GM18511 (cell line): ENCODE data around the gene SZRD1.

Experiments used
- ATAC-seq: cut with Tn5 transposase; IDR thresholded peaks from one replicate; pipeline ENCODE4 v1.9.1; 2021; ENCODE audit warnings: mild to moderate bottlenecking, moderate library complexity; ENCODE audit not compliant: unreplicated experiment

SZRD1 gene

DNA sequence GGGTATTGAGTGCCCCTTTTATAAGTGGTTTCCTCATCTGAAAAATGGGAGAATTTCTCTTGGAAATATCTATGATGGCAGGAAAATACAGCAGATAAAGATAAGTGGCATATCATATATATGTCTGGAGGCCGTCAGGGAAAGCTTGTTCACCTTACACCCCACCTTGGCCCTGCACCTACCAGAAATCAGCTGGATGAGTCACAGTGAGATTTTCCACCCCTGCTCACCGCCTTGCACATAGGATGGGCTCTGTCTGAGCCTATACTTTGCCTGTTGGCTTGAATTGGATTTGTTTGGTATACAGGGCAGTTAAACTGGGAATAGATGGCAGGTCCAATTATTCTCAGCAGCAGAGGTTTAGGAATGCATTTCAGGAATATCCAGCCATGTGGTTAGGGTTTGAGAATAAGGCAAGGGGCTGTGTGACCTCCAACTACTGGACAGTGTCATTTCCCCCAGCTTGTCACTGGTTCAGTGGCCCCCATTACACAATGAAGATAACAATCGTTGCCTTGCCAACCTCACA lies 70.0 kb downstream of the SZRD1 start, which contains the start of gene SPATA21:
Gene SPATA21 (minus strand): TSS at position 479 of the 529 bp plus-strand sequence. CDS start 6,053 bp downstream, outside the sequence.
- no peak for ATAC-seq

DNA sequence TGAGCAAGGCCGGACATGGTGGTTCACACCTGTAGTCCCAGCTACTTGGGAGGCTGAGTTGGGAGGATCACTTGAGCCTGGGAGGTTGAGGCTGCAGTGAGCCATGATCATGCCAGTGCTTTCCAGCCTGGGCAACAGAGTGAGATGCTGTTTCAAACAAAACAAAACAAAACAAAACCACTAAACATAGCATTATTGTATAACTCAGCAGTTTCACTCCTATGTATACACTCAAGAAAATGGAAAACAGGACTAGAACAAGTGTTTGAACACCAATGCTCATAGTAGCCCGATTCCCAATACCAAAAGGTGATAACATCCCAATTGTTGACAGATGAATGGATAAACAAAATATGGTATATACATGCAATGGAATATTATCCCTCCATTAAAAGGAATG lies 71.5 kb downstream of the SZRD1 start:
- ATAC-seq, result no peak

DNA sequence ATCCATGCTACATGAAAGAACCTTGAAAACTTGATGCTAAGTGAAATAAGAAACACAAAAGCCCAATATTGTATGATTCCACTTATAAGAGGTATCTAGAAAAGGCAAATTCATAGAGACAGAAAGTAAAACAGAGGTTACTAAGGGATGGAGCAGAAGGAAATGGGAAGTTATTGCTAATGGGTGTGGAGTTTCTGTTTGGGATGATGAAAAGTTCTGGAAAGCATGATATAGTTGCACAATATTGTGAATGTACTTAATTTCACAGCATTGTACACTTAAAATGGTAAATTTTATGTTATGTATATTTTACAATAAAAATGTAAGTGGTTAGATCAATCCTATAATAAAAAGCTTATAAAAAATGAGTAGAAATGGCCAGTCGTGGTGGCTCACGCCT lies 71.9 kb downstream of the SZRD1 start:
- no peak for ATAC-seq

DNA sequence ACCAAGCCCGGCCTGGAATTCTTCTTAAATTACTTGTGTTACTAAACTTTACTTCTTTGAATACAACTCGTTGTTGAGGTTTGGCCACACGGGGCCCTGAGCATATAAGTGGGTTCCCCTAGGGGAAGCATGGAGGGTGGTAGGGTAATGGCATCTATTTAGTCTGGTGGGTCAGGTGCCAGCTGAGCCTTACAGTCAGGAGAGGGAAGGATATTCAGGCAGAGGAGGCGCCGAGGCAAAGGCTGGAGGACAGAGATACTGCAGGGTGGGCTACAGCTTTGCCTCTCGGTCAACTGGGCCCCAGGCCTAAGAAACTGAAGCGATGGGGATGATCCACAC lies 73.1 kb downstream of the SZRD1 start:
- peak; percentile 29 for ATAC-seq

DNA sequence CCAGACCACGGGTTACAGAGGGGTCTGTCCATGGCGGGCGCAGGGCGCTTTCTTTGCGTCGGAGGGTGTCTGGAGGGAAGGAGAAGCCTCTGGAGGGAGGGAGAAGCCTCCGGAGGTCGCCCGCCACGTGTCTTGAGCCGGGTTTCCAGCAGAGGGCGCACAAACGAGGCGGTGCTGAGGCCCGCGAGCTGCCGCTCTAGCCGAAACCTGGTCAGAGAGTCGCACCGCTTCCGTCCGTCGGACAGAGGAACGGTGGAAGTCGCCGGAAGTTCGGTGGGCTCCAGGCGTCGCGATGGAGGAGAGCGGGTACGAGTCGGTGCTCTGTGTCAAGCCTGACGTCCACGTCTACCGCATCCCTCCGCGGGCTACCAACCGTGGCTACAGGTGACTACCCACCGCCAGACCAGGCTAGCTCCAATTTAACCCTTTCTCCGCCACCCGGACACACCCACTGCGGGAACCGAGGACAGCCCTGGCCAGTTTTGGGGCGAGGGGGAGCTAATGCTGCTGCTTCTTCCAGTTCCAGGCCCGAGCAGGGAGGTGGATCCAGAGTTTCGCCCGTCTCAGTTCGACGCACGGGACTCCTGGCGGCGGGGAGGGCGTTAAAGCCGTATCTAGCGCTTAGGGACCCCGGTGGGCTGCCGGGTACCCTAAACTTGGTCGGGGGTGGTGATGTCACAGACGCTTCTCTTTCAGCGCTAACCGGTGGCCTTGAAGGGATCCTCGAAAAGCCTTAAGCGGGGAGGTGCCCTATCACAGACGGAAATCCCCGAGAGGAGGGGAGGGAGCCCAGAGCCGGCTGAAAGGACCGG lies 73.6 kb downstream of the SZRD1 start, which contains the start of gene NECAP2:
Gene NECAP2 (plus strand): TSS at position 255 of the 812 bp plus-strand sequence. CDS start 38 bp downstream, at position 293.
- ATAC-seq, result peak; percentile 86

DNA sequence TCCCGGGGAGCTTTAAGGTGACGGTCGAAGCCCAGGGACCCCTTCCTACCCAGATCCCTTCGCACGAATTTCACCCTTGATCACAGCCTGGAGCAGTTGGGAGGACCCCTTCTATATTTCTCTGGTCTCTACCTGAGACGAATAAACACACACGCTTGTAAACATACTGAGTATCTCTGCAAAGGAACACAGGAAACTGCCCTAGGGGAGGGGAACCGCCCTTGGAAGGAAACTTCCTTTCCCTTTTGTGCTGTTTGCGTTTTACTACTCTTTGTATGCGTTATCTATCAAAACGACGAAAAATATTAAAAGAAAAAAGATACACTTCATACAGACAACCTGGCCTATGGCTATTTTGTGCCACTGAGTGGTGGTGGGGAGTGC lies 74.2 kb downstream of the SZRD1 start:
- ATAC-seq, result no peak

DNA sequence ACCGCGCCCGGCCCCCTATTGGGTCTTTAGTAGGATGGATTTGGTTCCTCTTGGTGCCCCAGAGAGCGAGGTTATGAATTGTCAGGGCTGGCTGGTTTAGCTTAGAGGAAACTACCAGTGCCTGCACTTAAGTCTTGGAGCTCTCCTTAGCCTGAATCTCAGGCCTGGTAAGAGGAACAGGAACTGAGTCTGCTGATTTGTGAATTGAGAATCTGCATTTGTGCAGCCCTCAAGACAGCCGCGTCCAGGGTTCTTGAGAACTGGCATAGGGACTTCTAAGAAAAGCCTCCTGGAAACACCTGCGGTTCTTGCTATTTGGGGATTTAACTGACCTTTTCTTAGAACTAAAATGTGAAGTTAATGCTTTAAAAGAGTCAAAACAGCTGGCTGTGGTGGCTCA lies 75.2 kb downstream of the SZRD1 start:
- no peak for ATAC-seq

DNA sequence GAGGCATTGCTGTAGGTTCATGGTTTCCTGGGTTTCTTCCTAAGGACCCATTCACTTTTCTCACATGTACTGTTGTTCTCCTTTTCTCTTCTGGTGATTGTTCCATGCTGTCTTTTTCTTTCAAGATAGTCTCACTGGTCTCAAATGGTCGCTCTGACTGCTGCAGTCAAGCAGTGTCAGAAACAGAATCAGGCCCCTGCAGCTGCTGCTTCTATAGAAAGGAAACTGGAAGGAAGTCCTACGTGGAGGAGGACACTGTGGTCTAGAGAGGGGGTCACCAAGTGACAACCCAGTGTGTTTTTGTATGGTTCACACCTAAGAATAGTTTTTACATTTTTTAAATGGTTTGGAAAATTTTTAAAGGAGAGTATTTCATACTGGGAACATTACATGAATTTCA lies 75.9 kb downstream of the SZRD1 start:
- ATAC-seq, result no peak

DNA sequence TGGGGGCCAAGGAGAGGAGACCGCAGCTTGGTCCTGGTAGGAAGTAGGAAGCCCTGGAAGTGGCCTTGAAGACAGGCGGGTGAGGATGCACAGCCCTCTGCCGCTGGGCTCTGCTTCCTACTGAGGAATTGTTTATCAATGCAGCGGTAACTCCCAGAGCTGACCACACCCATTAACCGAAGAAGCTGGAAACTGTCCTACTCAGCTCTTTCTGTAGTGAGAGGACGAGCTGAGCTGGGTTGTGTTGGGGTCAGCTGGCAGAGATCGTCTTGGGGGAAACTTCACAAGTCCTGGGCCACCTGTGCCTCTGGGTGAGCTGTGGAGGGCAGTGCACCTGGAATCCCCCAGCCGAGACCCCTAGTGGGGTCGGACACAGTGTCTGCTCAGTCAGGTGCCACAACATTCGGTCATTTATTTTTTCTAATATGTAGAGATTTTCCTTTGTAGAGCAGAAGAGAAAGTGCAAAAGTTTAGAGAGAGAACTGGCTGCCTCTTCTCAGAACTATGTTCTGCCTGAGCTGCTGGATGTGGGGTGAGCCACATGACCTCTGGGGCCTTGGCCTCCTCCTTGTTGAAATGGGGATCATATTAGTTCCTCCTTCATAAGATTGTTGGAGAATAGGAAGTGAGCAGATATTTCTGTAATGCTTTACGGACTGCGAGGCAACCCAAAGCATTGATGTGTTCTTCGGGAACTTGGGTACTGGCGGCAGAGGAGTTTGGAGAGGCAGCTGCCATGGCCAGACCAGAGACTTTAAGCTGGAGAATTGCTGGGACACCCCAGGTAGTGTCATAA lies 77.1 kb downstream of the SZRD1 start:
- ATAC-seq, result no peak

DNA sequence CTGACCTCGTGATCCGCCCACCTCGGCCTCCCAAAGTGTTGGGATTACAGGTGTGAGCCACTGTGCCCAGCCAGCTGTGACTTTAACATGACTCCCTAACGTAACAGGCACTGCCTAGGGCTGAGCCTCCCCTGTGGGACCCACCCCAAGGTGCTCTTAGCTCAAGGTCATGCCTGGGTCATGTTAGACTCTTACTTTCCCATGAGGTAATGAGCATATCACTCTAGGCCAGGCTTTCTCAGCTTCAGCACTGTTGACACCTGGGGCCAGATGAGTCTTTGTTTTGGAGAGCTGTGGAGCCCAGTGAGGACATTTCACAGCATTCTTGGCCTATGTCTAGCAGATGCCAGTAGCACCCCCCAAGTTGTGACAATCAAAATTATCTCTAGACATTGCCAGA lies 78.0 kb downstream of the SZRD1 start:
- ATAC-seq, result no peak

DNA sequence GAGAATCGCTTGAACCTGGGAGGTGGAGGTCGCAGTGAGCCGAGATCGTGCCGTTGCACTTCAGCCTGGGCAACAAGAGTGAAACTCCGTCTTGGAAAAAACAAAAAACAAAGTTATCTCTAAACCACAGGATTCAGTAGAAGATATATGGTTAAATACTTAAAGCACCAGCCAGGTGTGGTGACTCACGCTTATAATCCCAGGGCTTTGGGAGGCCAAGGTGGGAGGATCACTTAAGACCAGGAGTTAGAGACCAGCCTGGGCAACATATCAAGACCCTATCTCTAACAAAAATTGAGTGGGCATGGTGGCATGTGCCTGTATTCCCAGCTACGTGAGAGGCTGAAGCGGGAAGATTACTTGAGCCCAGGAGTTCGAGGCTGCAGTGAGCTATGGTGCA lies 79.1 kb downstream of the SZRD1 start:
- ATAC-seq, result no peak

DNA sequence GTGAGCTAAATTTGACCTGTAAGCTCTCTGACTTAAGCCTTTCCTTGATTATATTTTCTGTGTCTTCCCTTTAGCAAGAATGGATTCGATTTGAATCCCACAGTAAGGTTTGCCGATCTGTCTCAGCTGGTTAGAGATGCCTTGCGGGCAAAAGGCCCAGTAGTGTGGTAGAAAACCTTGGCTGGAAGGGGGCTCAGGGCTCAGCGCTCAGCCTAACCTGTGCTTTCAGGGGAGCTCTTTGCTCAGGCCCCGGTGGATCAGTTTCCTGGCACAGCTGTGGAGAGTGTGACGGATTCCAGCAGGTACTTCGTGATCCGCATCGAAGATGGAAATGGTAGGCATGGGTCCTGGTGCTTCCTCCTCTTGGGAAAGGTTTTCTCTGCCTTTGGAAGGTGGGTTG lies 80.6 kb downstream of the SZRD1 start:
- ATAC-seq, result no peak
